H1 (cell line): ENCODE data around the gene TP53RK. TPM values are rescaled to one million over a fixed set of nuclear protein-coding genes. Genes with fewer than 3 reads are reported as not detected.
A peak's percentile ranks its signal among the peaks of the same experiment; 100 is the strongest.

ENCODE experiments used
- ATF3 ChIP-seq: IDR thresholded peaks from 2 replicates; pipeline ENCODE4 v1.6.1; 2011; ENCODE audit warnings: low read depth, mild to moderate bottlenecking, low read length; ENCODE audit not compliant: insufficient read depth
- BACH1 ChIP-seq: IDR thresholded peaks from 2 replicates; pipeline ENCODE4 v1.6.1; 2012; ENCODE audit warnings: low read length, improper control_type of control experiment
- CHD7 ChIP-seq: fragments of 300-600 bp; sonication (generic); IDR thresholded peaks from 2 replicates; pipeline ENCODE4 v1.7.1; 2012; ENCODE audit warnings: low read length, moderate library complexity, mild to moderate bottlenecking, inconsistent platforms; ENCODE audit not compliant: insufficient replicate concordance
- CREB1 ChIP-seq: IDR thresholded peaks from 2 replicates; pipeline ENCODE4 v1.6.1; 2012; ENCODE audit warnings: inconsistent platforms
- CTBP2 ChIP-seq: IDR thresholded peaks from 2 replicates; pipeline ENCODE4 v1.7.0; 2011; ENCODE audit warnings: borderline replicate concordance, mild to moderate bottlenecking, moderate library complexity, mixed read lengths, low read length; ENCODE audit not compliant: insufficient read depth, insufficient read length
- GABPA ChIP-seq: IDR thresholded peaks from 2 replicates; pipeline ENCODE4 v1.6.1; 2011; ENCODE audit warnings: mild to moderate bottlenecking, low read length, moderate library complexity, borderline replicate concordance; ENCODE audit not compliant: insufficient read depth
- KDM4A ChIP-seq: IDR thresholded peaks from one replicate; pipeline ENCODE4 v1.7.1; 2012; ENCODE audit warnings: low read depth, mild to moderate bottlenecking, moderate library complexity, low read length, inconsistent platforms; ENCODE audit not compliant: severe bottlenecking
- SAP30 ChIP-seq: fragments of 300-600 bp; sonication (generic); IDR thresholded peaks from 2 replicates; pipeline ENCODE4 v1.7.1; 2012; ENCODE audit warnings: low read length, moderate library complexity, mild to moderate bottlenecking, inconsistent platforms; ENCODE audit not compliant: insufficient read depth, insufficient replicate concordance
- SIX5 ChIP-seq: IDR thresholded peaks from 2 replicates; pipeline ENCODE4 v1.6.1; 2011; ENCODE audit warnings: mild to moderate bottlenecking, low read depth, low read length
- SRF ChIP-seq: IDR thresholded peaks from 2 replicates; pipeline ENCODE4 v1.6.1; 2011; ENCODE audit warnings: mild to moderate bottlenecking, low read depth, low read length, moderate library complexity
- polyA plus RNA-seq, 7 experiments: library from polyadenylated mRNA; depleted of rRNA in 3 of 7; stranded (reverse) in 5 of 7; unstranded in 2 of 7; fragments of >200 nt in 5 of 7; fragments of 200-250 nt in 2 of 7; gene quantifications; 1 replicate in 5 of 7; 2 replicates in 1 of 7; 4 replicates in 1 of 7; pipeline versions ENCODE4 v1.2.1 to v1.2.3, GENCODE V29; 2011 to 2013; ENCODE audit warnings: missing spikeins in 2 of 7, mixed read lengths in 2 of 7
- total RNA-seq: library from RNA; stranded (reverse); fragmentation: NEBNext Ultra II Directional; extraction: Animal tissue kit (Norgen Biotek cat#: 25700); gene quantifications from 2 replicates; pipeline ENCODE4 v1.2.1, GENCODE V29; 2021

The TP53RK gene
- total and polyA plus RNA-seq, 2 of the 8 experiments (the other 6 are each of a cell fraction or from before 2014, with no cell fraction given): 8.5 to 16.3 TPM

- TF ChIP-seq CHD7 (no peak), SAP30 (no peak), SRF (no peak), SIX5 (no peak), ATF3 (no peak), CREB1 (peak; percentile 22), CTBP2 (no peak), KDM4A (peak; percentile 71), GABPA (no peak), BACH1 (no peak)
Observed at GRCh38 chr20:46689082-46689753, at the start of gene TP53RK (continued).
